ENCODE measurements around the gene CALHM6. TPM values are rescaled to one million over a fixed set of nuclear protein-coding genes. Genes with fewer than 3 reads are reported as not detected.

Gene CALHM6
- total RNA-seq, 1 experiment from 2014 or later: 0.44 TPM

- ATAC-seq: peak; percentile 62
- H3K27ac Mint-ChIP-seq: no peak overlapping the region
Observed at GRCh38 chr6:116444092-116444491, 17.1 kb upstream of the CALHM6 start.

More at GRCh38 chr6:116444092-116444491, 17.1 kb upstream of the CALHM6 start:
- Mint-ChIP-seq H3K36me3 (no peaks in the 10 kb centered on the region), H3K9me3 (no peaks in the 10 kb centered on the region), H3K4me3 (no peak overlapping the region), H3K27me3 (ENCODE audit: low read depth) (no peaks in the 10 kb centered on the region; the same call in 1 of the 2 replicates), H3K4me1 (peaks cover 37% of the 10 kb centered on the region)
- no peak for TF ChIP-seq GRHL2 (CRISPR knock-in tag; IDR thresholded peaks at IDR 0.05; ENCODE audit: insufficient replicate concordance, severe bottlenecking)
- TF ChIP-seq ESRRA (CRISPR knock-in tag; IDR thresholded peaks at IDR 0.05; ENCODE audit: borderline replicate concordance): no peak
- no peak for TF ChIP-seq AFF4 (CRISPR knock-in tag; IDR thresholded peaks at IDR 0.05; ENCODE audit: borderline replicate concordance)
- no peak for TF ChIP-seq TEAD4 (CRISPR knock-in tag; IDR thresholded peaks at IDR 0.05)
- no peak for TF ChIP-seq NR3C1 (CRISPR knock-in tag; conservative IDR thresholded peaks at IDR 0.05; ENCODE audit: low read depth)
- no peak for TF ChIP-seq NFE2L1 (CRISPR knock-in tag; IDR thresholded peaks at IDR 0.05)
- TF ChIP-seq, protein P1, sequence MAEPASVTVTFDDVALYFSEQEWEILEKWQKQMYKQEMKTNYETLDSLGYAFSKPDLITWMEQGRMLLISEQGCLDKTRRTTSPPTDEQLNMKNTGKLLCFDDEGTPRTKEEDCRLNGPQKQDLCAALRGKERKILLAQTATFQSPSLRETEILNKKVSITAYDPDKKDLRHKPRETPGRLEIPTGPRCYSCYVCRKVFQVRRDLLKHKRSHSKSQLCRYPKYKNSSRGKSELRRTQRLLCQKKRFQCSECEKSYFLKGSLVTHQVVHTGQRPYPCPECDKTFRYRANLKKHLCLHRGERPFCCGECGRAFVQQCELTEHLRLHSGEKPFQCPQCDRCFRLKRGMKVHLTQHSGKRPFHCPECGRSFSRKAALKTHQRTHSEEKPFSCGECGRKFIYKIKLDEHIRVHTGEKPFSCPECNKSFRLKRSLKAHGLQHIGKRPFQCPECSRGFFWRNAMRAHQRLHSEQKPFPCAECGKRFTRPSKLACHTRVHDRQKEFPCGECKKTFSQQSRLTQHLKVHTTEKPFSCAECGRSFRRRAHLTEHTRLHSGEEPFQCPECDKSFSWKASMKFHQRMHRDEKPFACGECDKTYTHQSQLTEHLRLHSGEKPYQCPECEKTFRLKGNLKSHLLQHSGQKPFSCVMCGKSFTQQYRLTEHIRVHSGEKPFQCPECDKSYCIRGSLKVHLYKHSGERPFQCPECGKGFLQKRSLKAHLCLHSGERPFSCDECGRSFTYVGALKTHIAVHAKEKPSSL (CRISPR knock-in tag; conservative IDR thresholded peaks at IDR 0.05): no peak
- TF ChIP-seq MYBL2 (CRISPR knock-in tag; IDR thresholded peaks at IDR 0.05): no peak
- TF ChIP-seq KAT7 (CRISPR knock-in tag; IDR thresholded peaks at IDR 0.05; ENCODE audit: borderline replicate concordance): no peak
- no peak for TF ChIP-seq E2F4 (CRISPR knock-in tag; IDR thresholded peaks at IDR 0.05; ENCODE audit: borderline replicate concordance, low read depth)
- TF ChIP-seq, protein P2, sequence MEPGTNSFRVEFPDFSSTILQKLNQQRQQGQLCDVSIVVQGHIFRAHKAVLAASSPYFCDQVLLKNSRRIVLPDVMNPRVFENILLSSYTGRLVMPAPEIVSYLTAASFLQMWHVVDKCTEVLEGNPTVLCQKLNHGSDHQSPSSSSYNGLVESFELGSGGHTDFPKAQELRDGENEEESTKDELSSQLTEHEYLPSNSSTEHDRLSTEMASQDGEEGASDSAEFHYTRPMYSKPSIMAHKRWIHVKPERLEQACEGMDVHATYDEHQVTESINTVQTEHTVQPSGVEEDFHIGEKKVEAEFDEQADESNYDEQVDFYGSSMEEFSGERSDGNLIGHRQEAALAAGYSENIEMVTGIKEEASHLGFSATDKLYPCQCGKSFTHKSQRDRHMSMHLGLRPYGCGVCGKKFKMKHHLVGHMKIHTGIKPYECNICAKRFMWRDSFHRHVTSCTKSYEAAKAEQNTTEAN (CRISPR knock-in tag; IDR thresholded peaks at IDR 0.05): no peak
- no peak for TF ChIP-seq IRF2 (CRISPR knock-in tag; IDR thresholded peaks at IDR 0.05; ENCODE audit: borderline replicate concordance, low read depth)
- no peak for TF ChIP-seq CREB1 (CRISPR knock-in tag; IDR thresholded peaks at IDR 0.05)
- TF ChIP-seq, protein P3, sequence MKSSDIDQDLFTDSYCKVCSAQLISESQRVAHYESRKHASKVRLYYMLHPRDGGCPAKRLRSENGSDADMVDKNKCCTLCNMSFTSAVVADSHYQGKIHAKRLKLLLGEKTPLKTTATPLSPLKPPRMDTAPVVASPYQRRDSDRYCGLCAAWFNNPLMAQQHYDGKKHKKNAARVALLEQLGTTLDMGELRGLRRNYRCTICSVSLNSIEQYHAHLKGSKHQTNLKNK (CRISPR knock-in tag; IDR thresholded peaks at IDR 0.05): no peak
- no peak for TF ChIP-seq ZNF423 (CRISPR knock-in tag; IDR thresholded peaks at IDR 0.05)
- TF ChIP-seq NR2C2 (CRISPR knock-in tag; IDR thresholded peaks at IDR 0.05): no peak
- TF ChIP-seq, protein P4, sequence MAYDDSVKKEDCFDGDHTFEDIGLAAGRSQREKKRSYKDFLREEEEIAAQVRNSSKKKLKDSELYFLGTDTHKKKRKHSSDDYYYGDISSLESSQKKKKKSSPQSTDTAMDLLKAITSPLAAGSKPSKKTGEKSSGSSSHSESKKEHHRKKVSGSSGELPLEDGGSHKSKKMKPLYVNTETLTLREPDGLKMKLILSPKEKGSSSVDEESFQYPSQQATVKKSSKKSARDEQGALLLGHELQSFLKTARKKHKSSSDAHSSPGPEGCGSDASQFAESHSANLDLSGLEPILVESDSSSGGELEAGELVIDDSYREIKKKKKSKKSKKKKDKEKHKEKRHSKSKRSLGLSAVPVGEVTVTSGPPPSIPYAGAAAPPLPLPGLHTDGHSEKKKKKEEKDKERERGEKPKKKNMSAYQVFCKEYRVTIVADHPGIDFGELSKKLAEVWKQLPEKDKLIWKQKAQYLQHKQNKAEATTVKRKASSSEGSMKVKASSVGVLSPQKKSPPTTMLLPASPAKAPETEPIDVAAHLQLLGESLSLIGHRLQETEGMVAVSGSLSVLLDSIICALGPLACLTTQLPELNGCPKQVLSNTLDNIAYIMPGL (CRISPR knock-in tag; IDR thresholded peaks at IDR 0.05): no peak
- TF ChIP-seq GABPB1 (CRISPR knock-in tag; IDR thresholded peaks at IDR 0.05): no peak
- ChIA-PET CTCF (interaction anchor here (0.6 to 3.3 kb wide), 8 partner anchors 12 to 175 kb away, joined by 3 to 21 read pairs (median 4); partner anchors contain the start of gene CALHM5), POLR2A (no interaction called here)
- DNase-seq (ENCODE audit: low spot score): no peak
